ENCODE measurements around the gene BRME1. TPM values are rescaled to one million over a fixed set of nuclear protein-coding genes. Genes with fewer than 3 reads are reported as not detected.

The BRME1 gene
- total and polyA plus RNA-seq, 2 of the 13 experiments (the other 11 are each of a cell fraction or from before 2014, with no cell fraction given), result 0.74 to 1.5 TPM

DNA sequence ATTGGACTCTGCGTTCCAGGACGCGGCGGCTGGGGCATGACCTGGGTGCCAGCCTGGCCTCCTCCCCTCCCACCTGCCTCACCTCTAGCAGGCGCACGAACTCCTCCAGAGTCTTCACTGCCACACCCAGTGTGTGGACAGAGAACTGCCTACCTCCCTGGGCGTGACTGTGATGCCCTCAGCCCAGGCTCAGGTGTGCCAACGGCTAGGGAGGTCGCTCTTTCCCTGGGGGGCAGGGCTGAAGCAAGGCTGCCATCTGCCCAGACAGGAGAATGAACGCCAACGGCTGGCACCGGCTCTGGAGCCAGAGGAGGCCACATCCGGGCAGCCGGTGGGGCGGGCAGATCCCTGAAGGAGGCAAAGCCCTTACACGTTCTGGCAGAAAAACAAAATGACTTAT, 17.6 kb downstream of the BRME1 start:
- no peak for FAIRE-seq
- no peak overlapping the region for H2AFZ ChIP-seq (ENCODE audit: low read length)
- ChIA-PET CTCF (ENCODE audit: low intra/inter-chr PET ratio, low total read pairs) (no interaction called here), POLR2A (no interaction called here)
- no peak overlapping the region for H3K27ac ChIP-seq (ENCODE audit: extremely low read length, insufficient read depth, low read length)
- H3K27me3 ChIP-seq (ENCODE audit: control insufficient read depth in 1 of 2, insufficient read depth in 2 of 2, low read length in 2 of 2), result peaks cover 2 to 28% of the 10 kb centered on the region in 2 experiments; a peak in 4 of 5 replicates
- peaks cover 26% of the 10 kb centered on the region for H3K4me1 ChIP-seq (ENCODE audit: insufficient read depth, low read length)
- H3K4me3 ChIP-seq (replicated peaks in 1 of 3; ENCODE audit: insufficient read depth in 1 of 3, low read depth in 2 of 3, low read length in 3 of 3), result no peak overlapping the region
- intact Hi-C loops (cut with micrococcal nuclease; ENCODE audit: unreplicated experiment) (no loop called here), in situ Hi-C loops (cut with HindIII; ENCODE audit: extremely low pct_ligation_motif_present, low pct_unique_long_range_greater_than_20kb) (loop anchor here (25.0 kb wide), 1 partner anchor 524 kb away; the partner anchor contains the start of gene DDX39A)
- no peak overlapping the region for H3K9ac ChIP-seq (ENCODE audit: insufficient read depth, low read depth, low read length)
- no peaks in the 10 kb centered on the region for H3K36me3 ChIP-seq (replicated peaks in 1 of 2; ENCODE audit: control insufficient read depth in 1 of 2, insufficient read depth in 2 of 2, low read length in 2 of 2)
- no peak for ATAC-seq
- H3K9me3 ChIP-seq (ENCODE audit: low read length), result no peaks in the 10 kb centered on the region
- H3K4me2 ChIP-seq (ENCODE audit: low read depth, low read length), result no peak overlapping the region
- no TSS peak for BruUV-seq (replicated peaks)
- no peak for DNase-seq (ENCODE audit: low spot score)
- H3K79me2 ChIP-seq (ENCODE audit: insufficient read depth, low read length), result no peaks in the 10 kb centered on the region
- WGBS (ENCODE audit: low lambda C conversion rate), result 67% methylated on average over 16 of the region's 16 CpGs
- H4K20me1 ChIP-seq (ENCODE audit: insufficient read depth, low read length), result no peaks in the 10 kb centered on the region
- TF ChIP-seq RFX1 (IDR thresholded peaks at IDR 0.05) (no peak), ZNF543 (CRISPR knock-in tag; IDR thresholded peaks at IDR 0.05) (no peak), HOXA5 (CRISPR knock-in tag; IDR thresholded peaks at IDR 0.05) (no peak), SETDB1 (CRISPR knock-in tag; IDR thresholded peaks at IDR 0.05; ENCODE audit: borderline replicate concordance) (no peak)
- TF ChIP-seq, protein P1, sequence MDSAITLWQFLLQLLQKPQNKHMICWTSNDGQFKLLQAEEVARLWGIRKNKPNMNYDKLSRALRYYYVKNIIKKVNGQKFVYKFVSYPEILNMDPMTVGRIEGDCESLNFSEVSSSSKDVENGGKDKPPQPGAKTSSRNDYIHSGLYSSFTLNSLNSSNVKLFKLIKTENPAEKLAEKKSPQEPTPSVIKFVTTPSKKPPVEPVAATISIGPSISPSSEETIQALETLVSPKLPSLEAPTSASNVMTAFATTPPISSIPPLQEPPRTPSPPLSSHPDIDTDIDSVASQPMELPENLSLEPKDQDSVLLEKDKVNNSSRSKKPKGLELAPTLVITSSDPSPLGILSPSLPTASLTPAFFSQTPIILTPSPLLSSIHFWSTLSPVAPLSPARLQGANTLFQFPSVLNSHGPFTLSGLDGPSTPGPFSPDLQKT (CRISPR knock-in tag; IDR thresholded peaks at IDR 0.05; ENCODE audit: borderline replicate concordance), result no peak
- TF ChIP-seq, protein P2, sequence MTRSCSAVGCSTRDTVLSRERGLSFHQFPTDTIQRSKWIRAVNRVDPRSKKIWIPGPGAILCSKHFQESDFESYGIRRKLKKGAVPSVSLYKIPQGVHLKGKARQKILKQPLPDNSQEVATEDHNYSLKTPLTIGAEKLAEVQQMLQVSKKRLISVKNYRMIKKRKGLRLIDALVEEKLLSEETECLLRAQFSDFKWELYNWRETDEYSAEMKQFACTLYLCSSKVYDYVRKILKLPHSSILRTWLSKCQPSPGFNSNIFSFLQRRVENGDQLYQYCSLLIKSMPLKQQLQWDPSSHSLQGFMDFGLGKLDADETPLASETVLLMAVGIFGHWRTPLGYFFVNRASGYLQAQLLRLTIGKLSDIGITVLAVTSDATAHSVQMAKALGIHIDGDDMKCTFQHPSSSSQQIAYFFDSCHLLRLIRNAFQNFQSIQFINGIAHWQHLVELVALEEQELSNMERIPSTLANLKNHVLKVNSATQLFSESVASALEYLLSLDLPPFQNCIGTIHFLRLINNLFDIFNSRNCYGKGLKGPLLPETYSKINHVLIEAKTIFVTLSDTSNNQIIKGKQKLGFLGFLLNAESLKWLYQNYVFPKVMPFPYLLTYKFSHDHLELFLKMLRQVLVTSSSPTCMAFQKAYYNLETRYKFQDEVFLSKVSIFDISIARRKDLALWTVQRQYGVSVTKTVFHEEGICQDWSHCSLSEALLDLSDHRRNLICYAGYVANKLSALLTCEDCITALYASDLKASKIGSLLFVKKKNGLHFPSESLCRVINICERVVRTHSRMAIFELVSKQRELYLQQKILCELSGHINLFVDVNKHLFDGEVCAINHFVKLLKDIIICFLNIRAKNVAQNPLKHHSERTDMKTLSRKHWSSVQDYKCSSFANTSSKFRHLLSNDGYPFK (CRISPR knock-in tag; IDR thresholded peaks at IDR 0.05; ENCODE audit: borderline replicate concordance), result no peak
- TF ChIP-seq, protein P3, sequence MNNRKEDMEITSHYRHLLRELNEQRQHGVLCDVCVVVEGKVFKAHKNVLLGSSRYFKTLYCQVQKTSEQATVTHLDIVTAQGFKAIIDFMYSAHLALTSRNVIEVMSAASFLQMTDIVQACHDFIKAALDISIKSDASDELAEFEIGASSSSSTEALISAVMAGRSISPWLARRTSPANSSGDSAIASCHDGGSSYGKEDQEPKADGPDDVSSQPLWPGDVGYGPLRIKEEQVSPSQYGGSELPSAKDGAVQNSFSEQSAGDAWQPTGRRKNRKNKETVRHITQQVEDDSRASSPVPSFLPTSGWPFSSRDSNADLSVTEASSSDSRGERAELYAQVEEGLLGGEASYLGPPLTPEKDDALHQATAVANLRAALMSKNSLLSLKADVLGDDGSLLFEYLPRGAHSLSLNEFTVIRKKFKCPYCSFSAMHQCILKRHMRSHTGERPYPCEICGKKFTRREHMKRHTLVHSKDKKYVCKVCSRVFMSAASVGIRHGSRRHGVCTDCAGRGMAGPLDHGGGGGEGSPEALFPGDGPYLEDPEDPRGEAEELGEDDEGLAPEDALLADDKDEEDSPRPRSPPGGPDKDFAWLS (CRISPR knock-in tag; IDR thresholded peaks at IDR 0.05; ENCODE audit: borderline replicate concordance), result no peak
- TF ChIP-seq, protein P4, sequence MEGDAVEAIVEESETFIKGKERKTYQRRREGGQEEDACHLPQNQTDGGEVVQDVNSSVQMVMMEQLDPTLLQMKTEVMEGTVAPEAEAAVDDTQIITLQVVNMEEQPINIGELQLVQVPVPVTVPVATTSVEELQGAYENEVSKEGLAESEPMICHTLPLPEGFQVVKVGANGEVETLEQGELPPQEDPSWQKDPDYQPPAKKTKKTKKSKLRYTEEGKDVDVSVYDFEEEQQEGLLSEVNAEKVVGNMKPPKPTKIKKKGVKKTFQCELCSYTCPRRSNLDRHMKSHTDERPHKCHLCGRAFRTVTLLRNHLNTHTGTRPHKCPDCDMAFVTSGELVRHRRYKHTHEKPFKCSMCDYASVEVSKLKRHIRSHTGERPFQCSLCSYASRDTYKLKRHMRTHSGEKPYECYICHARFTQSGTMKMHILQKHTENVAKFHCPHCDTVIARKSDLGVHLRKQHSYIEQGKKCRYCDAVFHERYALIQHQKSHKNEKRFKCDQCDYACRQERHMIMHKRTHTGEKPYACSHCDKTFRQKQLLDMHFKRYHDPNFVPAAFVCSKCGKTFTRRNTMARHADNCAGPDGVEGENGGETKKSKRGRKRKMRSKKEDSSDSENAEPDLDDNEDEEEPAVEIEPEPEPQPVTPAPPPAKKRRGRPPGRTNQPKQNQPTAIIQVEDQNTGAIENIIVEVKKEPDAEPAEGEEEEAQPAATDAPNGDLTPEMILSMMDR (CRISPR knock-in tag; IDR thresholded peaks at IDR 0.05), result no peak
- TF ChIP-seq, protein P5, sequence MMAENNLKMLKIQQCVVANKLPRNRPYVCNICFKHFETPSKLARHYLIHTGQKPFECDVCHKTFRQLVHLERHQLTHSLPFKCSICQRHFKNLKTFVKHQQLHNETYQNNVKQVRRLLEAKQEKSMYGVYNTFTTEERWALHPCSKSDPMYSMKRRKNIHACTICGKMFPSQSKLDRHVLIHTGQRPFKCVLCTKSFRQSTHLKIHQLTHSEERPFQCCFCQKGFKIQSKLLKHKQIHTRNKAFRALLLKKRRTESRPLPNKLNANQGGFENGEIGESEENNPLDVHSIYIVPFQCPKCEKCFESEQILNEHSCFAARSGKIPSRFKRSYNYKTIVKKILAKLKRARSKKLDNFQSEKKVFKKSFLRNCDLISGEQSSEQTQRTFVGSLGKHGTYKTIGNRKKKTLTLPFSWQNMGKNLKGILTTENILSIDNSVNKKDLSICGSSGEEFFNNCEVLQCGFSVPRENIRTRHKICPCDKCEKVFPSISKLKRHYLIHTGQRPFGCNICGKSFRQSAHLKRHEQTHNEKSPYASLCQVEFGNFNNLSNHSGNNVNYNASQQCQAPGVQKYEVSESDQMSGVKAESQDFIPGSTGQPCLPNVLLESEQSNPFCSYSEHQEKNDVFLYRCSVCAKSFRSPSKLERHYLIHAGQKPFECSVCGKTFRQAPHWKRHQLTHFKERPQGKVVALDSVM (CRISPR knock-in tag; IDR thresholded peaks at IDR 0.05), result no peak
- TF ChIP-seq, protein P6, sequence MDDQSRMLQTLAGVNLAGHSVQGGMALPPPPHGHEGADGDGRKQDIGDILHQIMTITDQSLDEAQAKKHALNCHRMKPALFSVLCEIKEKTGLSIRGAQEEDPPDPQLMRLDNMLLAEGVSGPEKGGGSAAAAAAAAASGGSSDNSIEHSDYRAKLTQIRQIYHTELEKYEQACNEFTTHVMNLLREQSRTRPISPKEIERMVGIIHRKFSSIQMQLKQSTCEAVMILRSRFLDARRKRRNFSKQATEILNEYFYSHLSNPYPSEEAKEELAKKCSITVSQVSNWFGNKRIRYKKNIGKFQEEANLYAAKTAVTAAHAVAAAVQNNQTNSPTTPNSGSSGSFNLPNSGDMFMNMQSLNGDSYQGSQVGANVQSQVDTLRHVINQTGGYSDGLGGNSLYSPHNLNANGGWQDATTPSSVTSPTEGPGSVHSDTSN (CRISPR knock-in tag; IDR thresholded peaks at IDR 0.05; ENCODE audit: borderline replicate concordance), result no peak
- TF ChIP-seq, protein P7, sequence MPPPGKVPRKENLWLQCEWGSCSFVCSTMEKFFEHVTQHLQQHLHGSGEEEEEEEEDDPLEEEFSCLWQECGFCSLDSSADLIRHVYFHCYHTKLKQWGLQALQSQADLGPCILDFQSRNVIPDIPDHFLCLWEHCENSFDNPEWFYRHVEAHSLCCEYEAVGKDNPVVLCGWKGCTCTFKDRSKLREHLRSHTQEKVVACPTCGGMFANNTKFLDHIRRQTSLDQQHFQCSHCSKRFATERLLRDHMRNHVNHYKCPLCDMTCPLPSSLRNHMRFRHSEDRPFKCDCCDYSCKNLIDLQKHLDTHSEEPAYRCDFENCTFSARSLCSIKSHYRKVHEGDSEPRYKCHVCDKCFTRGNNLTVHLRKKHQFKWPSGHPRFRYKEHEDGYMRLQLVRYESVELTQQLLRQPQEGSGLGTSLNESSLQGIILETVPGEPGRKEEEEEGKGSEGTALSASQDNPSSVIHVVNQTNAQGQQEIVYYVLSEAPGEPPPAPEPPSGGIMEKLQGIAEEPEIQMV (CRISPR knock-in tag; IDR thresholded peaks at IDR 0.05; ENCODE audit: low read depth), result no peak
